Naive B cell (primary cell): ENCODE data around the gene CD79A. TPM values are rescaled to one million over a fixed set of nuclear protein-coding genes. Genes with fewer than 3 reads are reported as not detected.

Experiments
- ATAC-seq, 2 donors: fragments of 150-1000 bp; cut with Tn5 transposase; 2 replicates each; pipeline ENCODE4 v1.10.0; 2021; ENCODE audit warnings: low read depth in 2 of 2, mild to moderate bottlenecking in 2 of 2, moderate library complexity in 2 of 2
- DNase-seq: peaks from one replicate; pipeline ENCODE4 v3.0.0; 2022
- H3K27ac Mint-ChIP-seq, 6 donors: one replicate each; pipeline ENCODE4 v1.8.0; 2020 to 2022; ENCODE audit warnings: mild to moderate bottlenecking in 6 of 6, mixed read lengths in 6 of 6, moderate library complexity in 5 of 6, inconsistent platforms in 2 of 6
- H3K27me3 Mint-ChIP-seq, 3 donors: one replicate each; pipeline ENCODE4 v1.8.0; 2021 to 2022; ENCODE audit warnings: mixed read lengths in 3 of 3, mild to moderate bottlenecking in 1 of 3
- H3K36me3 Mint-ChIP-seq, 2 donors: one replicate each; pipeline ENCODE4 v1.8.0; 2020 to 2022; ENCODE audit warnings: mixed read lengths in 2 of 2, inconsistent platforms in 1 of 2, mild to moderate bottlenecking in 1 of 2
- H3K4me1 Mint-ChIP-seq, 3 donors: one replicate each; pipeline ENCODE4 v1.8.0; 2020 to 2022; ENCODE audit warnings: mixed read lengths in 3 of 3, inconsistent platforms in 1 of 3, mild to moderate bottlenecking in 1 of 3, moderate library complexity in 1 of 3
- H3K4me3 Mint-ChIP-seq, 8 donors: one replicate each; pipeline ENCODE4 v1.8.0; 2020 to 2022; ENCODE audit warnings: mild to moderate bottlenecking in 8 of 8, mixed read lengths in 8 of 8, moderate library complexity in 8 of 8, inconsistent platforms in 2 of 8
- H3K9me3 Mint-ChIP-seq, 7 donors: one replicate each; pipeline ENCODE4 v1.8.0; 2020 to 2022; ENCODE audit warnings: mixed read lengths in 7 of 7, mild to moderate bottlenecking in 5 of 7, inconsistent platforms in 2 of 7, moderate library complexity in 1 of 7
- polyA plus RNA-seq, 6 donors: library from polyadenylated mRNA; unstranded; fragments of 300-500 nt; fragmentation: Illumina TruSeq; gene quantifications; one replicate each; pipeline ENCODE4 v1.2.3, GENCODE V29; 2021; ENCODE audit warnings: low read depth in 6 of 6

CD79A gene
- polyA plus RNA-seq, 6 donors from 2014 or later: 3,426 to 4,601 (median 4,008) TPM

- Mint-ChIP-seq H3K9me3 (no peaks in the 10 kb centered on the region), H3K4me1 (peaks cover 46 to 67% (median 50%) of the 10 kb centered on the region in 3 donors), H3K36me3 (peaks cover 0 to 26% of the 10 kb centered on the region in 2 donors), H3K4me3 (peak overlapping the region; percentile 92 to 100 (median 99)), H3K27me3 (no peaks in the 10 kb centered on the region), H3K27ac (peak overlapping the region in 2 of 6 donors; percentile 97 to 98)
- no peak for DNase-seq
- no peak for ATAC-seq
These were observed 3.2 kb downstream of the CD79A start for GRCh38 chr19:41880329-41880708.

DNA sequence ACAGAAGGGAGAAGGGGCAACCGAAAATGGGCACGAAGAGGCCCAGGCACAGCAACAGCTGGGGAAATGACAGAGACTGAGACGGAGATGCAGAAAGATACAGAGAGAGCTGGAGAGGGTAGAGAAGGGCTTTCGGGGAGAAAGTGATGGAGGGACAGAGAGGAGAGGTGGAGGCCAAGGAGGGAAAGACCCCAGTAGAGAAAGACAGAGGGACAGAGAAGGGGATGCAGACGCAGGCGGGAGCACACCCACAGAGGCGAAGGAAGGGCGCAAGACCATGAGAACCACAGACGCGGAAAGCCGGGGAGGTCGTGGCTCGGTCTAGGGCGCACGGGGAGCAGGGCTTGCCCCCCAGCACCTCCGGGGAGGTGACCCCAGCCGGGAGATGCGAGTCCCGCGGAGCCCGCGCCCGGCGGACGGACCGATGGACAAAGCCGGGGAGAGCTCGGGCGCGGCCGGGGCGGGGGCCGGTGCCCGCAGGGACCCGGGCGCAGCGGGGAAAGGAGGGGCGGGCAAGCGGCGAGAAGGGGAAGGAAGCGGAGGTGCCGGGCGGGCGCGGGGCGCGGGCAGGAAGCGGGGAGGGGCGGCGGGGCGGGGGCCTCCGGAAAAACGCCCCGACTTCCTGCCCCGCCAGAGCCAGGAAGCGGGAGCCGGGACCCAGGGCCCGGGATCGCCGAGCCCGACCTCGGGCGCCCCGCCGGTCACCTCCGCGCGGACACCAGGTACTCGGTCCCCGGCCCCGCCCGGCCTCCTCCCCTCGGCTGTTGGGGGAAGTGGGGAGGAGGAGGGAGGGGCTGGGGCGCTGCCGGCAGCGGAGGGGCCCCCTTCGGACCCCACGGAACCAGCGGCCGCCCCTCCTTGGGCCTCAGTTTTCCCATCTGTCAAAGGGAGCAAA, 5.7 kb downstream of the CD79A start, which contains the start of gene ARHGEF1:
ARHGEF1 (plus strand) TSS at position 617 of the 895 bp plus-strand sequence. CDS start 4,899 bp downstream, outside the sequence.
- H3K4me1 Mint-ChIP-seq: peaks cover 58 to 72% (median 68%) of the 10 kb centered on the region in 3 donors
- peaks cover 0 to 19% of the 10 kb centered on the region in 2 donors for H3K36me3 Mint-ChIP-seq
- H3K9me3 Mint-ChIP-seq: no peaks in the 10 kb centered on the region
- no peaks in the 10 kb centered on the region for H3K27me3 Mint-ChIP-seq
- peak within 1 kb of the TSS; percentile 83 to 100 (median 100) for H3K27ac Mint-ChIP-seq
- H3K4me3 Mint-ChIP-seq: peak within 1 kb of the TSS; percentile 92 to 100 (median 100)
- peak; percentile 21 to 25 for ATAC-seq
- peak; percentile 80 for DNase-seq

- ATAC-seq: peak in 1 of 2 donors; percentile 0
- H3K27ac Mint-ChIP-seq: peak overlapping the region; percentile 83 to 100 (median 98)
- H3K36me3 Mint-ChIP-seq: peaks cover 4 to 19% of the 10 kb centered on the region in 2 donors
- H3K9me3 Mint-ChIP-seq: no peaks in the 10 kb centered on the region
- H3K27me3 Mint-ChIP-seq: no peaks in the 10 kb centered on the region
- no peak for DNase-seq
- peak overlapping the region; percentile 92 to 100 (median 98) for H3K4me3 Mint-ChIP-seq
- peaks cover 64 to 78% (median 74%) of the 10 kb centered on the region in 3 donors for H3K4me1 Mint-ChIP-seq
These were observed 6.4 kb downstream of the CD79A start for GRCh38 chr19:41883463-41883820.

- H3K4me1 Mint-ChIP-seq: peaks cover 66 to 77% (median 76%) of the 10 kb centered on the region in 3 donors
- no peaks in the 10 kb centered on the region for H3K27me3 Mint-ChIP-seq
- peak; percentile 77 for ATAC-seq
- no peaks in the 10 kb centered on the region for H3K9me3 Mint-ChIP-seq
- H3K36me3 Mint-ChIP-seq: peaks cover 5 to 19% of the 10 kb centered on the region in 2 donors
- peak overlapping the region; percentile 83 to 100 (median 98) for H3K27ac Mint-ChIP-seq
- peak overlapping the region; percentile 92 to 100 (median 98) for H3K4me3 Mint-ChIP-seq
- DNase-seq: peak; percentile 93
These were observed 7.0 kb downstream of the CD79A start for GRCh38 chr19:41883821-41884733.

GRCh38 chr19:41886761-41887710, 10.0 kb downstream of the CD79A start:
- Mint-ChIP-seq H3K4me3 (peak overlapping the region; percentile 85 to 100 (median 97)), H3K4me1 (peaks cover 55 to 63% (median 62%) of the 10 kb centered on the region in 3 donors), H3K27ac (peak overlapping the region; percentile 95 to 99 (median 98)), H3K36me3 (peaks cover 5 to 9% of the 10 kb centered on the region in 2 donors), H3K9me3 (no peaks in the 10 kb centered on the region), H3K27me3 (no peaks in the 10 kb centered on the region)
- ATAC-seq (peak; percentile 34 to 38), DNase-seq (peak; percentile 81)

GRCh38 chr19:41887711-41888382, 10.8 kb downstream of the CD79A start:
- DNase-seq (peak; percentile 64), ATAC-seq (peak; percentile 18 to 20)
- no peaks in the 10 kb centered on the region for H3K27me3 Mint-ChIP-seq
- no peaks in the 10 kb centered on the region for H3K9me3 Mint-ChIP-seq
- peak overlapping the region; percentile 85 to 100 (median 97) for H3K4me3 Mint-ChIP-seq
- H3K4me1 Mint-ChIP-seq: peaks cover 48 to 57% (median 55%) of the 10 kb centered on the region in 3 donors
- peaks cover under 1 to 5% of the 10 kb centered on the region in 2 donors for H3K36me3 Mint-ChIP-seq
- H3K27ac Mint-ChIP-seq: peak overlapping the region; percentile 95 to 99 (median 98)

GRCh38 chr19:41888926-41889325, 11.8 kb downstream of the CD79A start:
- H3K9me3 Mint-ChIP-seq: no peaks in the 10 kb centered on the region
- peaks cover 48 to 59% (median 57%) of the 10 kb centered on the region in 3 donors for H3K4me1 Mint-ChIP-seq
- ATAC-seq (no peak), DNase-seq (no peak)
- peak overlapping the region in 6 of 8 donors; percentile 53 to 100 (median 87) for H3K4me3 Mint-ChIP-seq
- no peaks in the 10 kb centered on the region for H3K27me3 Mint-ChIP-seq
- H3K36me3 Mint-ChIP-seq: peaks cover 3 to 5% of the 10 kb centered on the region in 2 donors
- H3K27ac Mint-ChIP-seq: peak overlapping the region in 4 of 6 donors; percentile 24 to 97 (median 76)

DNA sequence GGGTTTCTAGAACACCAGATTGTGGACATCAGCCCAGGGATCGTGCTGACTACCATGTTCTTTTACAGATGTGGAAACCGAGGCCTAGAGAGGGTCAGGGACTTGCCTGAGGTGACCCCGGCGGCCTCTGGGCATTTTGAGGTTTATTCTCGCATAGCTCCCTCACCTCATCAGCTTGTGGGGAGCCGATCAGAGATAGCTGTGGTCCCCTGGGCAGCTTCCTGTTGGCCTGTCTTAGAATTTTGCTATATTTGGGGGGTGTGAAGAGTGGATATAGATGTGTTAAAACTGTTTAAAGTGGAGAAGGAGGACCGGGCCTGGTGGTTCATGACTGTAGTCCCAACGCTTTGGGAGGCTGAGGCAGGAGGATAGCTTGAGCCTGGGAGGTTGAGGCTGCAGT, 12.8 kb downstream of the CD79A start:
- H3K9me3 Mint-ChIP-seq: no peaks in the 10 kb centered on the region
- no peaks in the 10 kb centered on the region for H3K27me3 Mint-ChIP-seq
- peak overlapping the region in 1 of 8 donors; percentile 100 for H3K4me3 Mint-ChIP-seq
- H3K36me3 Mint-ChIP-seq: peaks cover 5 to 7% of the 10 kb centered on the region in 2 donors
- DNase-seq (no peak), ATAC-seq (no peak)
- peaks cover 44 to 54% (median 53%) of the 10 kb centered on the region in 3 donors for H3K4me1 Mint-ChIP-seq
- peak overlapping the region in 4 of 6 donors; percentile 42 to 97 (median 56) for H3K27ac Mint-ChIP-seq

GRCh38 chr19:41890936-41891335, 13.9 kb downstream of the CD79A start:
- ATAC-seq (no peak), DNase-seq (no peak)
- H3K9me3 Mint-ChIP-seq: no peaks in the 10 kb centered on the region
- H3K27me3 Mint-ChIP-seq: no peaks in the 10 kb centered on the region
- peaks cover 5 to 15% of the 10 kb centered on the region in 2 donors for H3K36me3 Mint-ChIP-seq
- H3K27ac Mint-ChIP-seq: peak overlapping the region in 1 of 6 donors; percentile 82
- no peak overlapping the region for H3K4me3 Mint-ChIP-seq
- peaks cover 42 to 52% (median 49%) of the 10 kb centered on the region in 3 donors for H3K4me1 Mint-ChIP-seq

- Mint-ChIP-seq H3K4me1 (peaks cover 37 to 44% (median 38%) of the 10 kb centered on the region in 3 donors), H3K27ac (peak overlapping the region in 1 of 6 donors; percentile 62), H3K9me3 (no peaks in the 10 kb centered on the region), H3K36me3 (peaks cover 5 to 16% of the 10 kb centered on the region in 2 donors), H3K4me3 (no peak overlapping the region), H3K27me3 (no peaks in the 10 kb centered on the region)
- DNase-seq (no peak), ATAC-seq (no peak)
These were observed 15.3 kb downstream of the CD79A start for GRCh38 chr19:41892173-41892902.

DNA sequence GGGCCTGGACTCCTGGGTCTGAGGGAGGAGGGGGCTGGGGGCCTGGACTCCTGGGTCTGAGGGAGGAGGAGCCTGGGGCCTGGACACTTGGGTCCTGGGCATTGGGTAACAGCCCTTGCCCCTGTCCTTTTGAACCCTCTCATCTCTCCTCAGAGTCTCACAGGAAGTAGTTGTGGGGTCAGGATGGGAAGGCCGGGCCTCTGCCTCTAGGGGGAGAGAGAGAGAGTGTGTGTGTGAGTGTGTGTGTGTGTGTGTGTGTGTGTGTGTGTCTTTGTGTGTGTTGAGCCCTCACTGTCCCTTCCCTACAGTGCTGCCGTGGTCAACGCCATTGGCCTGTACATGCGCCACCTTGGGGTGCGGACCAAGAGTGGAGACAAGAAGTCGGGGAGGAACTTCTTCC, 16.8 kb downstream of the CD79A start:
- H3K4me1 Mint-ChIP-seq: peaks cover 31 to 39% (median 33%) of the 10 kb centered on the region in 3 donors
- H3K36me3 Mint-ChIP-seq: peaks cover under 1 to 26% of the 10 kb centered on the region in 2 donors
- no peaks in the 10 kb centered on the region for H3K9me3 Mint-ChIP-seq
- no peaks in the 10 kb centered on the region for H3K27me3 Mint-ChIP-seq
- no peak for ATAC-seq
- peak overlapping the region in 1 of 8 donors; percentile 25 for H3K4me3 Mint-ChIP-seq
- DNase-seq: no peak
- H3K27ac Mint-ChIP-seq: peak overlapping the region in 3 of 6 donors; percentile 49 to 89 (median 73)
